Neural crest cell (in vitro differentiated cells): ENCODE data around the gene INSC. TPM values are rescaled to one million over a fixed set of nuclear protein-coding genes. Genes with fewer than 3 reads are reported as not detected.

Experiments used
- DNase-seq: peaks from one replicate; pipeline ENCODE4 v3.0.0; 2021; ENCODE audit warnings: low read depth, mixed read lengths, low spot score
- H3K27ac Mint-ChIP-seq: one replicate; pipeline ENCODE4 v1.8.0; 2021; ENCODE audit warnings: mild to moderate bottlenecking, mixed read lengths; ENCODE audit not compliant: unreplicated experiment
- H3K27me3 Mint-ChIP-seq: 2 replicates; pipeline ENCODE4 v1.8.0; 2021; ENCODE audit warnings: low read depth, mild to moderate bottlenecking, mixed read lengths
- H3K36me3 Mint-ChIP-seq: 2 replicates; pipeline ENCODE4 v1.8.0; 2021; ENCODE audit warnings: low read depth, mild to moderate bottlenecking, mixed read lengths
- H3K4me1 Mint-ChIP-seq: 2 replicates; pipeline ENCODE4 v1.8.0; 2021; ENCODE audit warnings: mixed read lengths
- H3K4me3 Mint-ChIP-seq: one replicate; pipeline ENCODE4 v1.8.0; 2021; ENCODE audit warnings: mild to moderate bottlenecking, mixed read lengths
- H3K9me3 Mint-ChIP-seq: 2 replicates; pipeline ENCODE4 v1.8.0; 2021; ENCODE audit warnings: mixed read lengths
- total RNA-seq: library from RNA; stranded (reverse); gene quantifications from 2 replicates; pipeline ENCODE4 v1.2.1, GENCODE V29; 2021
- TF ChIP-seq, protein P1 (sequence below): fragments of 200-600 bp; sonication (generic); conservative IDR thresholded peaks from 2 replicates; pipeline ENCODE4 v1.5.0; 2021; ENCODE audit warnings: antibody characterized with exemption, mild to moderate bottlenecking

Gene INSC
- total RNA-seq, 1 donor from 2014 or later = 2.6 TPM

GRCh38 chr11:15236559-15236958 is 121.8 kb downstream of the INSC start:
- TF ChIP-seq, protein P1, sequence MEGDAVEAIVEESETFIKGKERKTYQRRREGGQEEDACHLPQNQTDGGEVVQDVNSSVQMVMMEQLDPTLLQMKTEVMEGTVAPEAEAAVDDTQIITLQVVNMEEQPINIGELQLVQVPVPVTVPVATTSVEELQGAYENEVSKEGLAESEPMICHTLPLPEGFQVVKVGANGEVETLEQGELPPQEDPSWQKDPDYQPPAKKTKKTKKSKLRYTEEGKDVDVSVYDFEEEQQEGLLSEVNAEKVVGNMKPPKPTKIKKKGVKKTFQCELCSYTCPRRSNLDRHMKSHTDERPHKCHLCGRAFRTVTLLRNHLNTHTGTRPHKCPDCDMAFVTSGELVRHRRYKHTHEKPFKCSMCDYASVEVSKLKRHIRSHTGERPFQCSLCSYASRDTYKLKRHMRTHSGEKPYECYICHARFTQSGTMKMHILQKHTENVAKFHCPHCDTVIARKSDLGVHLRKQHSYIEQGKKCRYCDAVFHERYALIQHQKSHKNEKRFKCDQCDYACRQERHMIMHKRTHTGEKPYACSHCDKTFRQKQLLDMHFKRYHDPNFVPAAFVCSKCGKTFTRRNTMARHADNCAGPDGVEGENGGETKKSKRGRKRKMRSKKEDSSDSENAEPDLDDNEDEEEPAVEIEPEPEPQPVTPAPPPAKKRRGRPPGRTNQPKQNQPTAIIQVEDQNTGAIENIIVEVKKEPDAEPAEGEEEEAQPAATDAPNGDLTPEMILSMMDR = no peak
- H3K4me3 Mint-ChIP-seq = no peak overlapping the region
- H3K27ac Mint-ChIP-seq = no peak overlapping the region
- no peak for DNase-seq
- H3K36me3 Mint-ChIP-seq = no peaks in the 10 kb centered on the region
- H3K27me3 Mint-ChIP-seq = no peaks in the 10 kb centered on the region
- H3K4me1 Mint-ChIP-seq = no peaks in the 10 kb centered on the region
- no peaks in the 10 kb centered on the region for H3K9me3 Mint-ChIP-seq

GRCh38 chr11:15238856-15239255 is 124.1 kb downstream of the INSC start:
- TF ChIP-seq, protein P1 = no peak
- Mint-ChIP-seq H3K27ac (peak overlapping the region; percentile 50), H3K27me3 (no peaks in the 10 kb centered on the region), H3K9me3 (no peaks in the 10 kb centered on the region), H3K36me3 (no peaks in the 10 kb centered on the region), H3K4me1 (no peaks in the 10 kb centered on the region), H3K4me3 (no peak overlapping the region)
- no peak for DNase-seq

DNA sequence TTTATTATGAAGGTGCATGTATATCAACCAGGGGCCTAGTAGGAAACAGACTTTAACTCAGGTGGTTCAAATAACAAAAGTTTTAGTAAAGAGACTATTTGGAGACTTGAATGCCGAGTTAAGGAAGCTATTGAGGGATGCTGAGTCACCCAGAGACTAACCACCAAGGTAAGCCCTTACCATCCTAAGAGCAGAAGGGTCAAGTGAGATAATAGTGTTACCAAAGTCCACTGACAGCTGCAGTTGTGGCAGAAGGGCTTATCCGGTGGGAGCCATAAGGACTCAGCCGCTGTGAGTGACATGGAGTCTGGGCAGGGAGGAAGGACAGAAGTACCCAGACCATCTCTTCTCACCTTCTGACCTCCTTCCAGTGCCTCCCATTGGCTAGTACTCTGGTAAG is 134.0 kb downstream of the INSC start:
- TF ChIP-seq, protein P1 = no peak
- Mint-ChIP-seq H3K27ac (no peak overlapping the region), H3K4me3 (no peak overlapping the region), H3K4me1 (no peaks in the 10 kb centered on the region), H3K9me3 (peaks cover 3% of the 10 kb centered on the region), H3K27me3 (no peaks in the 10 kb centered on the region), H3K36me3 (no peaks in the 10 kb centered on the region)
- DNase-seq = no peak

- TF ChIP-seq, protein P1 = no peak
- no peaks in the 10 kb centered on the region for H3K36me3 Mint-ChIP-seq
- peak overlapping the region; percentile 79 for H3K27ac Mint-ChIP-seq
- H3K27me3 Mint-ChIP-seq = no peaks in the 10 kb centered on the region
- H3K4me3 Mint-ChIP-seq = no peak overlapping the region
- no peak for DNase-seq
- H3K9me3 Mint-ChIP-seq = peaks cover 4% of the 10 kb centered on the region
- peaks cover 16% of the 10 kb centered on the region for H3K4me1 Mint-ChIP-seq
These were observed 143.9 kb downstream of the INSC start for GRCh38 chr11:15258433-15259165.

DNA sequence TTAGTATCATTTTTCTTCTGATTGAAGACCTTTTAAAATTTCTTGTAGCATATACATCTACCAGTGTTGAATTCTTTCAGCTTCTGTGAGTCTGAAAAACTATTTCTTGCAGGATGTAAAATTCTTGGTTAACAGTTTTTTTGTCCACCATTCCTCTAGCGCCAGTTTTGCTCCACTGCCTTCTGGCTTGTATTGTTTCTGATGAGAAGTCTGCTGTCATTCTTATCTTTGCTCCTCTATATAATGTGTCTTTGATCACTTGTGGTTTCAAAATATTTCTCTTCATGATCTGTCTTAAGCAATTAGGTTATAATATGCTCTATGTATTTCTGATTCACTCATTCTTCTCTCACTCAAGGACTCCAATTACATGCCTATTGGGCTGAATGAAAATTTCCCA is 152.3 kb downstream of the INSC start:
- TF ChIP-seq, protein P1 = no peak
- peaks cover 14% of the 10 kb centered on the region for H3K9me3 Mint-ChIP-seq
- peaks cover 8% of the 10 kb centered on the region for H3K36me3 Mint-ChIP-seq
- no peak overlapping the region for H3K4me3 Mint-ChIP-seq
- DNase-seq = no peak
- no peaks in the 10 kb centered on the region for H3K4me1 Mint-ChIP-seq
- no peaks in the 10 kb centered on the region for H3K27me3 Mint-ChIP-seq
- no peak overlapping the region for H3K27ac Mint-ChIP-seq
